Measurements from ENCODE around the gene NCF4.

DNA sequence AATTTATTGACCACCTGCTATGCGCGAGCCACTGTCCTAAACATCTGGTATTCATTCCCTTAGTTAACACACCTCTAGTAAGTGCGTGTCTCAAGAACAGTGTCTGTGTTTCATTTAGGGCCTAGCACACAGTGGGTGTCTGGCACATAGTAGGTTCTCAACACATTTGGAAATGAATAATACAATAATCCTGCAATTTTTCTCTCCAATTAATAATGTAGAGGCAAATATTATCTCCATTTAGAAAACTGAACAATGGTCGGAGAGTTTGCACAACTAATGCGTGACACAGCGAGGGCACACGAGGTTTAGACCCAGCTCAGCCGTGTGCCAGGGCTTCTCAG is 4.0 kb upstream of the NCF4 start:
- TF ChIP-seq POLR2A (IDR thresholded peaks at IDR 0.05) (no peak), CTCF (IDR thresholded peaks at IDR 0.05) (no peak)

All from thyroid gland (tissue), 4 donors.